Hepatocyte (in vitro differentiated cells): ENCODE data around the gene PPP2R2B.

Experiments used
- CTCF ChIP-seq: fragments of 200-600 bp; sonication (generic); IDR thresholded peaks from 2 replicates; pipeline ENCODE4 v1.5.1; 2016; ENCODE audit warnings: antibody characterized with exemption, mild to moderate bottlenecking; ENCODE audit not compliant: poor library complexity
- EZH2 ChIP-seq: fragments of 200-600 bp; sonication (generic); IDR thresholded peaks from 2 replicates; pipeline ENCODE4 v1.6.1; 2016; ENCODE audit warnings: antibody characterized with exemption, mild to moderate bottlenecking, borderline replicate concordance
- EZH2phosphoT487 ChIP-seq: fragments of 200-600 bp; sonication (generic); IDR thresholded peaks from one replicate; pipeline ENCODE4 v1.6.1; 2018; ENCODE audit warnings: antibody characterized with exemption, mild to moderate bottlenecking, low read depth, moderate library complexity; ENCODE audit not compliant: unreplicated experiment, severe bottlenecking

- TF ChIP-seq EZH2phosphoT487 (no peak), CTCF (no peak), EZH2 (no peak)
Observed at GRCh38 chr5:146836226-146836842, 42.2 kb downstream of the PPP2R2B start.
